Neutrophil (primary cell): ENCODE results near the gene COL6A2.

Experiments used
- H3K27ac ChIP-seq: fragments of 200-600 bp; sonication (generic); 2 replicates; pipeline ENCODE4 v1.5.1; 2016; ENCODE audit warnings: mild to moderate bottlenecking, moderate library complexity
- H3K27me3 ChIP-seq: fragments of 200-600 bp; sonication (generic); 2 replicates; pipeline ENCODE4 v1.6.0; 2016; ENCODE audit warnings: mild to moderate bottlenecking
- H3K36me3 ChIP-seq: fragments of 200-600 bp; sonication (generic); 2 replicates; pipeline ENCODE4 v1.5.1; 2017
- H3K4me1 ChIP-seq, 2 experiments: fragments of 200-600 bp in 1 of 2; sonication (generic) in 1 of 2; 1 replicate in 1 of 2; 2 replicates in 1 of 2; pipeline versions ENCODE4 v1.5.1 to v1.6.1; 2013 to 2016; ENCODE audit warnings: low read depth in 1 of 2, low read length in 1 of 2, mild to moderate bottlenecking in 1 of 2, moderate library complexity in 1 of 2; ENCODE audit not compliant: control insufficient read depth in 1 of 2, insufficient read depth in 1 of 2
- H3K4me3 ChIP-seq, 2 experiments: fragments of 200-600 bp in 1 of 2; sonication (generic) in 1 of 2; 1 replicate in 1 of 2; 2 replicates in 1 of 2; pipeline ENCODE4 v1.5.1; 2013 to 2016; ENCODE audit warnings: low read depth in 1 of 2, low read length in 1 of 2, mild to moderate bottlenecking in 1 of 2, moderate library complexity in 1 of 2
- H3K9me3 ChIP-seq: fragments of 200-600 bp; sonication (generic); 2 replicates; pipeline ENCODE4 v1.5.1; 2016
- TF ChIP-seq, protein P1 (sequence below): fragments of 200-600 bp; sonication (generic); IDR thresholded peaks from 2 replicates; pipeline ENCODE4 v1.5.1; 2016; ENCODE audit warnings: antibody characterized with exemption

COL6A2 gene

DNA sequence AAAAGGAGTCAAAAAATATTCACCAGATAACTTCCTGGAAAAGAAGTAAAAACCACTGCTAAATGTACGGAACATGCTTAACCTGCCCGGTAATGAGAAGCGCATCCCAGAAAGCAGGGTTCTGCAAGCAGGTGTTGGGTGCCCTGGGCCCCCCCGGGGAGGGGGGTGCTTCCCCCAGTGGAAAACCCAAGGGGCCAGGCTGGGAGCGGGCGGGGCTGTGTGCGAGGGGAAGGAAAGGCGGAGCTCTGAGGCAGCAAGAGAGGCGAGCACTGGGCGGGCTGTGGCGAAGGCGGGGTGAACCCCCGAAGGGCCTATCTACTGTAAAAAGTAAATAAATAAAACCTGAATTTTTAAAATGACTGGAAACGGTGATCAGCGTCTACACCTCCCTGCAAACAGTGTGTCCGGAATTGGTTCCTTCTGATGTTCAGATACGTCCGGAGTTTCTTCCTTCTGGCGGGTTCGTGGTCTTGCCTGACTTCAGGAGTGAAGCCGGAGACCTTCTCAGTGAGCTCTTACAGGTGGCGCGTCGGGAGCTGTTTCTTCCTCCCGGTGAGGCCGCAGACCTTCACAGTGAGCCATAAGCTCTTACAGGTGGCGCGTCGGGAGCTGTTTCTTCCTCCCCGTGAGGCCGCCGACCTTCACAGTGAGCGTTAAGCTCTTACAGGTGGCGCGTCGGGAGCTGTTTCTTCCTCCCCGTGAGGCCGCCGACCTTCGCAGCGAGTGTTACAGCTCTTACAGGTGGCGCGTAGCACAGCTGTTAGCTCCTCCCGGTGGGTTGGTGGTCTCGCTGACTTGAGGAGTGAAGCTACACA lies 44.1 kb downstream of the COL6A2 start:
- Histone ChIP-seq H3K27me3 (peaks cover 4% of the 10 kb centered on the region), H3K4me3 (no peak overlapping the region), H3K27ac (no peak overlapping the region)

DNA sequence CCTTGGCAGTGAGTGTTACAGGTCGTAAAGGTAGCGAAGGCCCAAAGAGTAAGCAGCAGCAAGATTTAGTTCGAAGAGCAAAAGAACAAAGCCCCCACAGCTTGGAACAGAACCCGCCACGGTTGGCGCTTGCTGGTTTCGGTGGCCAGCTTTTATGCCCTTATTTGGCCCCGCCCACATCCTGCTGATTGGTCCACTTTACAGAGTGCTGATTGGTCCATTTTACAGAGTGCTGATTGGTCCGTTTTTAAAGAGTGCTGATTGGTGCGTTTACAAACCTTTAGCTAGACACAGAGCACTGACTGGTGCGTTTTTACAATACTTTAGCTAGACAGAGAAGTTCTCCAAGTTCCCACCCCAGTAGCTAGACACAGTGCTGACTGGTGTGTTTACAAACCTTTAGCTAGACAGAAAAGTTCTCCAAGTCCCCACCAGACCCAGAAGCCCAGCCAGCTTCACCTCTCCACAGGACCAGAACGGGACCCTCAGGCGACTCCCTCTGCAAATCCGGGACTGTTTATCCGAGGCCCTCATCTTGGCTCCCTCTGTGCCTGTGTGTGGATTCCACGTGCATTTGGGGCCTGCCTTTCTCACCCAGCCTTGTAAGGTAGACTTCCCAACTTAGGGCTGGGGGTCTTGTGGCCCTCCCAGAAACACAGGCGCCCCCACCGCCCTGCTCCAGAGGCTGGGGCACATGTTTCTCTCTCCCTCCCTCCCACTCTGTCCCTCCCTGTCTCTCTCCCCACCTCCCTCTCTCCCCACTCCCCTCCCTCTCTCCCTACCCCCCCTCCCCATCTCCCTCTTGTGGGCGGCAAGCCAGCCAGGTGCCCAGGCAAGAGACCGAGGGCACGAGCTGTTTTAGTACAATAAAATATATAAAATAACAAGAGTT lies 44.9 kb downstream of the COL6A2 start:
- Histone ChIP-seq H3K4me3 (no peak overlapping the region), H3K27me3 (peaks cover 4% of the 10 kb centered on the region), H3K27ac (no peak overlapping the region), H3K36me3 (no peaks in the 10 kb centered on the region), H3K9me3 (no peaks in the 10 kb centered on the region), H3K4me1 (peaks cover 0 to 5% of the 10 kb centered on the region in 2 experiments)
- TF ChIP-seq, protein P1, sequence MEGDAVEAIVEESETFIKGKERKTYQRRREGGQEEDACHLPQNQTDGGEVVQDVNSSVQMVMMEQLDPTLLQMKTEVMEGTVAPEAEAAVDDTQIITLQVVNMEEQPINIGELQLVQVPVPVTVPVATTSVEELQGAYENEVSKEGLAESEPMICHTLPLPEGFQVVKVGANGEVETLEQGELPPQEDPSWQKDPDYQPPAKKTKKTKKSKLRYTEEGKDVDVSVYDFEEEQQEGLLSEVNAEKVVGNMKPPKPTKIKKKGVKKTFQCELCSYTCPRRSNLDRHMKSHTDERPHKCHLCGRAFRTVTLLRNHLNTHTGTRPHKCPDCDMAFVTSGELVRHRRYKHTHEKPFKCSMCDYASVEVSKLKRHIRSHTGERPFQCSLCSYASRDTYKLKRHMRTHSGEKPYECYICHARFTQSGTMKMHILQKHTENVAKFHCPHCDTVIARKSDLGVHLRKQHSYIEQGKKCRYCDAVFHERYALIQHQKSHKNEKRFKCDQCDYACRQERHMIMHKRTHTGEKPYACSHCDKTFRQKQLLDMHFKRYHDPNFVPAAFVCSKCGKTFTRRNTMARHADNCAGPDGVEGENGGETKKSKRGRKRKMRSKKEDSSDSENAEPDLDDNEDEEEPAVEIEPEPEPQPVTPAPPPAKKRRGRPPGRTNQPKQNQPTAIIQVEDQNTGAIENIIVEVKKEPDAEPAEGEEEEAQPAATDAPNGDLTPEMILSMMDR, result no peak

More for the DNA sequence above, 44.1 kb downstream of the COL6A2 start:
- Histone ChIP-seq H3K4me1 (peaks cover 0 to 5% of the 10 kb centered on the region in 2 experiments), H3K9me3 (no peaks in the 10 kb centered on the region), H3K36me3 (no peaks in the 10 kb centered on the region)
- TF ChIP-seq, protein P1, result no peak

DNA sequence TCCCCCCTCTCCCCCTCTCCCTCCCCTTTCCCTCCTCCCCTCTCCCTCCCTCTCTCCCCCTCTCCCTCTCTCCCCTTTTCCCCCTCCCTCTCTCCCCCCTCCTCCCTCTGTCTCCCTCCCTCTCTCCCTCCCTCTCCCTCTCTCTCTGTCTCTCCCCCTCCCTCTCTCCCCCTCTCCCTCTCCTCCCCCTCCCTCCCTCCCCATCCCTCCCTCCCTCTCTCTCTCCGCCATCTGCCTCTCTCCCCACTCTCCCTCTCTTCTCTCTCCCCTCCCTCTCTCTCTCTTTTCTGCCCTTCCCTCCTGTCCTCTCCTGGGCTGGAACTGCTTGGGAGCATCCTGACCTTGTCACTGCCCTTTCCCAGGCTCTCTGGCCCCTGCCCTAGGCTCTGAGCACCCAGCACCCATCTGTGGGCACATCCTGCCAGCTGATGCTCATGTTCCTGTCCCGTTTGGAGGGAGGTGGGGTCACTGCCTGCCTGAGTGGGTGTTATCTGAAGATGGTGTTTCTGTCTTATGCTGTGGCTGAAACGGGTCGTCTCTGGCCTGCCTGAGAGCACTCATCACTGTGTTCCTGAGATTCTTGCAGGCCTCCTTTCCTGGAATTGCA lies 46.7 kb downstream of the COL6A2 start:
- TF ChIP-seq, protein P1, result no peak
- Histone ChIP-seq H3K27ac (no peak overlapping the region), H3K4me1 (peaks cover 0 to 5% of the 10 kb centered on the region in 2 experiments), H3K9me3 (no peaks in the 10 kb centered on the region), H3K27me3 (peaks cover 4% of the 10 kb centered on the region), H3K4me3 (no peak overlapping the region), H3K36me3 (no peaks in the 10 kb centered on the region)

GRCh38 chr21:46145159-46145839 lies 47.4 kb downstream of the COL6A2 start:
- Histone ChIP-seq H3K4me3 (no peak overlapping the region), H3K9me3 (no peaks in the 10 kb centered on the region), H3K4me1 (peaks cover 0 to 5% of the 10 kb centered on the region in 2 experiments), H3K27me3 (peaks cover 4% of the 10 kb centered on the region), H3K27ac (no peak overlapping the region), H3K36me3 (no peaks in the 10 kb centered on the region)
- TF ChIP-seq, protein P1, result no peak
